GM12892 (cell line): ENCODE data around the gene RANBP3.
"Not testable (repeated sequence)": the region's sequence is repeated elsewhere in the genome, so short reads cannot be mapped to it uniquely, and the experiment has no call there.

Experiments used
- DNase-seq: peaks from one replicate; pipeline ENCODE4 v3.0.0; 2011; ENCODE audit not compliant: insufficient read length
- FAIRE-seq: peaks from 2 replicates; lab custom pipeline; 2011; peaks lifted over from hg19 to GRCh38; lab: Jason Lieb, UNC
- POLR2A ChIP-seq: IDR thresholded peaks from 2 replicates; pipeline ENCODE4 v1.6.1; 2011; ENCODE audit warnings: low read depth, low read length, control low read depth
- POLR2AphosphoS5 ChIP-seq: IDR thresholded peaks from 2 replicates; pipeline ENCODE4 v1.6.1; 2011; ENCODE audit warnings: low read depth, low read length, control low read depth
- TAF1 ChIP-seq: IDR thresholded peaks from 2 replicates; pipeline ENCODE4 v1.6.1; 2011; ENCODE audit warnings: low read depth, mild to moderate bottlenecking, control low read depth, low read length, borderline replicate concordance

RANBP3 gene

DNA sequence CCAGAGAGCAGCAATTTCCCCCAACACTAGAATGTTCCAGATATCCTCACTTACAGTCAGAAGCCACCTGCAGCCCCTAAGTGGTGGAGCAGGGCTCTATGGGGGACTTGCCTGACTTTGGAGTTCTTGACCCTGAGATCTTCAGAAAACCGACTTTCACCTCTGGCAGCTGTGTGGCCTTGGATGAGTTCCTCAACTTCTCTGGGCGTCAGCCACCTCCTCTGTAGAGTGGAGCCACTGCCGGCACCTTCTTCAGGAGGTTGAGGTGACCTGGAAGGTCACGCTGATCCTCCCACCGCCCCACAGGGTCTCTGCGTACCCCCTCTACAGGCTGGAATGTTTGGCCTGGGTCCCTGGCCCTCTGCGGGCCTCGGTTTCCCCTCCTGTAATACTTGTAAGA lies 100.5 kb downstream of the RANBP3 start:
- FAIRE-seq, result no peak
- peak; percentile 2 for DNase-seq
- TF ChIP-seq TAF1 (no peak), POLR2AphosphoS5 (no peak), POLR2A (no peak)

DNA sequence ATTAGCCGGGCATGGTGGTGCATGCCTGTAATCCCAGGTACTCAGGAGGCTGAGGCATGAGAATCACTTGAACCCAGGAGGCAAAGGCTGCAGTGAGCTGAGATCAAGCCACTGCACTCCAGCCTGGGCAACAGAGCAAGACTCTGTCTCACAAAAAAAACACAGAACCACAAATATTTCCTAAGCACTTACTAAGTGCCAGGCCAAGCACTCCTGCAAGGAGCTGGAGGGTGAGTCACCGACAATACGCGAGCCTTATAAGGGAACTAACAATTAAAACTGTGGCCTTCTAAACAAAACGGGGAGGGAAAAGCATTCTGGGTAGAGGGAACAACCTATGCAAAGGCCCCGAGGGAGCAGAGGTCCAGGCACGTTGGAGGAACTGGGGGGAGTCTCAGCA lies 103.4 kb downstream of the RANBP3 start:
- FAIRE-seq, result not testable (repeated sequence)
- DNase-seq, result peak; percentile 3

DNA sequence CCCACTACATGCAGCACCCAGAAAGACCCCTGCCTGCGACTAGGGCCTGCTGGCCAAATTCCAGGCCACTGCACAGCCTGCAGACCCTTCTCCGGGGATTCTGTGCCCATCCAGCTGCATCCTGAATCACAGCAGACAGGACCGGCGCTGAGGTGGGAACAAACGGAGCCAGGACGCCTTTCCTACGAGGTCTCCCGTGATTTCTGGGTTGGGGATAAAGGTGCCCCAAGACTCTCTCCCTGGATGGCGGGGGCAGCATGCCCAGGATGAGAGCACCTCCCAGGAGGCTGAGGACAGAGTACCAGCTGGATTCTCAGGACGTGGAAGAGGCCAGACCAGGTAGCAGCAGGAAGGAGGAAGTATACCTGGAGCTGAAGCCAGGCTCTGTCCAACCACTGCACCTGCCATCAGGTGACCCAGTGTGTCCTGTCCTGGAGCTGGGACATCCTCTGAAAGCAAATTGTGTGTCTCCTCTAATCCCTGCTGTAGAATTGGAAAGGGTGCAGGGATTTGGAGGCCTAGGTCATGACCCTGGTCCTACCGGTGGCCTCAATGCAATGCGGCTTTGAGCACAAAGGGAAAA lies 104.2 kb downstream of the RANBP3 start:
- FAIRE-seq (no peak), DNase-seq (peak; percentile 4)
- TF ChIP-seq TAF1, result no peak
- no peak for TF ChIP-seq POLR2A

DNA sequence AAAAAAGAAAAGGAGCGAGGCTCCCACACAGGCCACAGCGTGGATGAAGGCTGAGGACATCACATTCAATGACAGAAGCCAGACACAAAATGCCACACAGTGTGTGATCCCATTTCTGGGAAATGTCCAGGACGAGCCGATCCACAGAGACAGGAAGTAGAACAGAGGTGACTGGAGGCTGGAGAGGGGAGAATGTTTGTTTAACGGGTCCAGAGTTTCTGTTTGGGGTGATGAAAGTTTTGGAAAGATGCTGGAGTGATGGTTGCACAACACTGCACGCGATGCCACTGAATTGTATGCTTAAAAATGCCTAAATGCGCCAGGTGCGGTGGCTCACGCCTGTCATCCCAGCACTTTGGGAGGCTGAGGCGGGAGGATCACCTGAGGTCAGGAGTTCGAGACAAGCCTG lies 107.0 kb downstream of the RANBP3 start:
- DNase-seq (no peak), FAIRE-seq (no peak)
- TF ChIP-seq TAF1 (no peak), POLR2A (no peak)

DNA sequence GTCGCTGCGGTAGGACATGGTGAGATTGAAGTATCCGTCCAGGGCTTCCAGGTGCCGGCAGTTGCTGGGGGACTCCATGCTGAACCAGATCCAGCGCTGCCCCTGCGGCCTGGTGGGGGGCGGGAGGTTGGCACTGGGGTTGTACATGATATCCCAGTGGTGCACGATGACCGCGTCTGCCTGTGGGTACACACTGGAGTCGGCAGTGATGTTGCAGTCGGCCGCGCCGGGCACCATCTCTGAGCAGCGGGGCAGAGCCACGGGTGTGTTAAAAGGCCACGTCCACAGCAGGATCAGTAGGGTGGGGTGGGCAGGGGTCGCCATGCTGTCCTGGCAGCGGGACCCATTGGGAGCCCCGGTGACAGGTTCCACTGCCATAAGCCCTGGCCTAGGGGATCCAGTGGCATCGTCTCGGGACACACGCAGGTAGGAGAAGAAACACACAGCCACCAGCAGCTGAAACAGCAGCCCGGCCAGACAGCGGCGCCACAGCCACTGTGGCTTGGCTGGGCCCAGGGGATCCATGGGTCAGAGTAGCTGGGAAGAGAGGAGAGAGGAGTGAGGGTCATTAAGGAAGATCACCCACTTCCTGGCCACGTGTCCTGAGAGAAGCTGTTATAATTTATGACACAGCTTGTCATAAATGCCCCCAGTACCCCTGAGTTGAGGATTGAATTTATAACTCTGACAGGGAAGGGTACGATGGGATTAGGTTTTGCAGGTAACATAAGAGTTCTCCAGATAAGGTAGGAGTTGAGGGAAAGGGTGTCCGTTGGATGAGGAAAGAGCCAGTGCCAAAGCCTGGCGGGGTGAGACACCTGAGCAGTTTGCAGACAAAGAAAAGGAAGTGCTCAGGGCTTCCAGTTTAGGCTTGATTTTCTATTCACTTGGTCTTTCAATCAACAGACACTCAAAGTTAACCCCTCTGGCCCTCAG lies 110.5 kb downstream of the RANBP3 start:
- FAIRE-seq (no peak), DNase-seq (no peak)
- TF ChIP-seq POLR2AphosphoS5 (no peak), POLR2A (no peak), TAF1 (no peak)
